Measurements from ENCODE around the gene CARD11.

The CARD11 gene

GRCh38 chr7:2864204-2864985 is 179.3 kb downstream of the CARD11 start:
- no peak for DNase-seq

DNA sequence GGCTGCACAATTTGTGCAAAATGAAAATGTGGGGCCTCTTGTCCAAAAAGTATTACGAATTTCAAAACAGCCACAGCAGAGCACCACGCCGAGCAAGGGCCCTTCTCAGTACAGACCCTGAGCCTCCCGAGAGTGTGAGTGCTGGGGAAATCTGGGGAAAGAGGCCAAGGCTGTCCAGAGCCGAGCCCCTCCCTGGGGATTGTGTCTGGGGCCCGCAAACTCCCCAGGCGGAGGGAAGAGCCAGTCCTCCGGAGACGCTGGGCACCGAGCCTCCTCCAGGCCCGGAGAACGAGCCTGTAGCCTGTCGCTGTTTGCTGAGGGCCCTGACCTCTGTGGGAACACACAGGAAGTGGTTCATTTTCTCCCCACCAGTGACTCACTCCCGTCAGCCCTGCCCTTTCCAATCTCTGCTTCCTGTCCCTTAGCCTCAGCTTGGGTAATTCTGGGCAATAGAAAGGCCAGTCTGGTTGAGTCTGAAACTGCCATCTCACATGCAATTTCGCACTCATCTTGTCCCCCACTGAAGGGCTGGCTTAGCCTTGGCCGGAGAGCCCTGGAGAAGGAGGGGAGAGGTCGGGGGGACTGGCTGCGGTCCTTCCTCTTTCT is 180.1 kb downstream of the CARD11 start:
- DNase-seq, result peak; percentile 78

DNA sequence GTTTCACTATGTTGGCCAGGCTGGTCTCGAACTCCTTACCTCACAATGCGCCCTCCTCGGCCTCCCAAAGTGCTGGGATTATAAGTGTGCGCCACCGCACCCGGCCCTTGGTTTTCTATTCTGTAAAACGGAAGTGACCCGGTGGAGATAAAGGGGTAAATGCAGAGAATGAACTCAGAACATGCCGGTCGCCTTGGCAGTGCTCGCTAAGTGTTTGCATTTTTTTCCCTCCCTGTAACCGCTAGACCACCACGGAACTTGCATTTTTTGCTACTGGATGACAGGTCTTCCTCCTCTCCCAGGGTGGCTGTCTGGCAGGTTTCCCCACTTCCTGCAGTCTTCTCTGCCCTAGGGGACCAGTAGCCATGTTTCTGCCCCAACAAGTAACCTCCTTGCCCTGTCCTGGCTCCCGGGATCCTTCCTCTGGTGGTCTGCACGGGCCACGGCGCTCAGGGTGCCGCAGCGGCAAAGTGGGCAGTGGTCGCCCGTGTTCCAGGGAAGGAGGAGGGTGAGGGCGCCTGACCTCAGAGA is 180.8 kb downstream of the CARD11 start:
- DNase-seq, result peak; percentile 34

DNA sequence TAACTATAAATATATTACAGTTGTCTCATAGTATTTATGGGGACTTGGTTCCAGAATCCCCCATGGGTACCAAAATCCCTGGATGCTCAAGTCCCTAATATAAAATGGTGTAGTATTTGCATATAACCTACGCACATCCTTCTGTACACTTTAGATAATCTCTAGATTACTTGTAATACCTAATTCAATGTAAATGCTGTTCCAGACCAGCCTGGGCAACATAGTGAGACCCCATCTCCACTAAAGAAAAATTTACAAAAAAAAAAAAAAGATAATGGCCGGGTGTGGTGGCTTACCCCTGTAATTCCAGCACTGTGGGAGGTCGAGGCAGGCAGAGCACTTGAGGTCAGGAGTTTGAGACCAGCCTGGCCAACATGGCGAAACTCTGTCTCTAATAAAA is 182.2 kb downstream of the CARD11 start:
- no peak for DNase-seq

DNA sequence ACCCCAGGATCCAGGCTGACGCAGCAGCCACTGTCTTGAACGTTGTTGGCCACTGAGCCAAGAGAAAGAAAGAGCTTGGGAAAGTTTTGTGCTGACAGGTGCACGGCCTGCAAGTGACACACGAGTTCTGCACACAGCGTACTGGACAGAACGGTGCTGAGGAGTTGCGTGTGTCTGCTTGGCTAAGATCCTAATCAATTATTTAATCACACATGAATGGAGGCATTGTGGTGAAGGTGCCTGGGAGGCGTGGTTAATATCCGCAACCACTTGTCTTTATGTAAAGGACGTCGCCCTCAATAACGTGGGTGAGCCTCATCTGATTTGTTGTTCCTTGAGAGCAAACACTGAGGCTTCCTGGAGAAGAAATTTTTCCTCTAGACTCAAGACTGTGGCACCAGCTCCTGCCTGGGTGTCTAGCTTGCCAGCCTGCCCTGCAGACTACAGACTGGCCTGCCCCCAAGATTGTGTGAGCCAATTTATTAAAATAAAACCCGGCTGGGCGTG is 183.0 kb downstream of the CARD11 start:
- no peak for DNase-seq

GRCh38 chr7:2859952-2860351 is 183.7 kb downstream of the CARD11 start:
- DNase-seq, result no peak

DNA sequence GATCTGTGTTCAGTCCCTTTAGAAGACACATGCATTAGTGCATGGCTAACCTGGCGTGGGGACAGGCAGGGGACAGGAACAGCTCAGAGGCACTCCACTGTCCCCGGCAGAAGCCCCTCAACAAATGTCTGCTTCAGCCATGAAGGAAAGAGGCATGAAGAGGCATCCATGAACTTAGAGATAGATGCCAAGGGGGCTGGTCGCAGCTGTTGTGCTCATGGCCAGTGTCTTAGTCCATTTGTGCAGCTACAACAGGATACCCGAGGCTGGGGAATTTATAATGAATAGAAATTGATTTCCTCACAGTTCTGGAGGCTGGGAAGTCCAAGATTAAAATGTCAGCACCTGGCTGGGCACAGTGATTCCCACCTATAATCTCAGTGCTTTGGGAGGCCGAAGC is 185.0 kb downstream of the CARD11 start:
- DNase-seq, result no peak

DNA sequence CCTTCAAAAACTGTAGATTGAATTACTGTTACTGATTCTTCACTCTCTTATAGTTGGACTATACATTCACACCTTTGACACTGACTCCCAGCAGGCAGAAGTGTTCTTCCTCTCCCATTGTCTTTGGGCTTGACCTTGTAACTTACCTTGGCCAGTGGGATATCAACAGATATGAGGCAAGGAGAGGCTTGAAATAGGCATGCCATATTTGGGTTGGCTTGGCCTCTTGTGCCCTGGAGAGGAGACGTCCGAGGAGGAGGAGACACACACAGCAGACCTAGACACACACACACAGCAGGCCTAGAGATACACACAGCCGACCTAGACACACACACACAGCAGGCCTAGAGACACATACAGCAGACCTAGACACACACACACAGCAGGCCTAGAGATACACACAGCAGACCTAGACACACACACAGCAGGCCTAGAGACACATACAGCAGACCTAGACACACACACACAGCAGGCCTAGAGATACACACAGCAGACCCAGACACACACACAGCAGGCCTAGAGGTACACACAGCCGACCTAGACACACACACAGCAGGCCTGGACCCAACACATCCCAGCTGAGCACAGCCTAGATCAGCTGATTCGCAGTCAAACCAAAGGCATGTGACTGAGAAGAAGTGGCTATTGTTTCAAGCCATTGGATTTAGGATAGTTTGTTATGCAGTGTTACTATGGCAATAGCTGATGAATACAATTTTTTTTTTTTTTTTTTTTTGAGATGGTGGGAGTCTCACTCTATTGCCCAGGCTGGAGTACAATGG is 187.1 kb downstream of the CARD11 start:
- DNase-seq, result no peak

Data from CD4-positive, alpha-beta T cell treated with Interleukin-6 for 4 hours (primary cell).